Common myeloid progenitor, CD34-positive (primary cell): Measurements from ENCODE around the gene SHE.
A peak's percentile ranks its signal among the peaks of the same experiment; 100 is the strongest.
"Not testable (repeated sequence)": the region's sequence is repeated elsewhere in the genome, so short reads cannot be mapped to it uniquely, and the experiment has no call there.

Experiments
- CTCF ChIA-PET: fragments of 350-600 bp; sonication (Branson Sonifier 250); formaldehyde crosslinking; loops from one replicate; lab custom pipeline; 2021; ENCODE audit warnings: antibody characterized with exemption; lab: Charles Lee
- POLR2A ChIA-PET: fragments of 350-600 bp; sonication (Branson Sonifier 250); formaldehyde crosslinking; loops from one replicate; lab custom pipeline; 2021; ENCODE audit warnings: antibody characterized with exemption; lab: Charles Lee
- DNase-seq, 3 donors: peaks; one replicate each; pipeline versions ENCODE4 v3.0.0 to v3.0.0-alpha.2; 2013
- H3K27ac ChIP-seq, 2 experiments: 1 replicate in 1 of 2; 2 replicates in 1 of 2; pipeline ENCODE4 v1.7.0; 2013; ENCODE audit warnings: inconsistent platforms in 2 of 2, low read length in 2 of 2, mild to moderate bottlenecking in 2 of 2, low read depth in 1 of 2, moderate library complexity in 1 of 2; ENCODE audit not compliant: severe bottlenecking in 2 of 2, insufficient read depth in 1 of 2, poor library complexity in 1 of 2
- H3K27me3 ChIP-seq, 5 experiments: replicated peaks in 2 of 5; 1 replicate in 3 of 5; 2 replicates in 2 of 5; pipeline versions ENCODE4 v1.6.1 to v1.7.0; 2013; ENCODE audit warnings: low read length in 4 of 5, mild to moderate bottlenecking in 2 of 5, moderate library complexity in 2 of 5, inconsistent platforms in 1 of 5; ENCODE audit not compliant: insufficient read depth in 5 of 5, control insufficient read depth in 4 of 5
- H3K36me3 ChIP-seq, 4 experiments: 1 replicate in 2 of 4; 2 replicates in 2 of 4; pipeline versions ENCODE4 v1.6.1 to v1.7.0; 2013; ENCODE audit warnings: low read length in 3 of 4, control low read depth in 1 of 4, mild to moderate bottlenecking in 1 of 4; ENCODE audit not compliant: control insufficient read depth in 4 of 4, insufficient read depth in 4 of 4
- H3K4me1 ChIP-seq, 4 experiments: 1 replicate in 3 of 4; 2 replicates in 1 of 4; pipeline versions ENCODE4 v1.6.1 to v1.7.1; 2013; ENCODE audit warnings: low read length in 3 of 4, mild to moderate bottlenecking in 3 of 4, control low read depth in 1 of 4, inconsistent platforms in 1 of 4, moderate library complexity in 1 of 4; ENCODE audit not compliant: control insufficient read depth in 4 of 4, insufficient read depth in 4 of 4; ENCODE audit errors: control extremely low read depth in 1 of 4
- H3K4me3 ChIP-seq, 7 experiments: 1 replicate in 4 of 7; 2 replicates in 3 of 7; pipeline versions ENCODE4 v1.5.1 to v1.7.0; 2013; ENCODE audit warnings: mild to moderate bottlenecking in 7 of 7, low read length in 6 of 7, moderate library complexity in 6 of 7, inconsistent platforms in 2 of 7, low read depth in 2 of 7, control low read depth in 1 of 7; ENCODE audit not compliant: insufficient read depth in 4 of 7, control insufficient read depth in 1 of 7; ENCODE audit errors: extremely low read depth in 1 of 7
- H3K9me3 ChIP-seq, 5 experiments: 1 replicate in 4 of 5; 2 replicates in 1 of 5; pipeline versions ENCODE4 v1.6.1 to v1.7.1; 2013; ENCODE audit warnings: low read length in 4 of 5, mild to moderate bottlenecking in 2 of 5, inconsistent platforms in 1 of 5, low read depth in 1 of 5, moderate library complexity in 1 of 5; ENCODE audit not compliant: control insufficient read depth in 4 of 5, insufficient read depth in 2 of 5; ENCODE audit errors: control extremely low read depth in 1 of 5
- WGBS: methylation state at CpG from one replicate; pipeline ENCODE4 v1.1.5; 2013; ENCODE audit not compliant: insufficient coverage; 5-methylcytosine and 5-hydroxymethylcytosine counted together

The SHE gene

DNA sequence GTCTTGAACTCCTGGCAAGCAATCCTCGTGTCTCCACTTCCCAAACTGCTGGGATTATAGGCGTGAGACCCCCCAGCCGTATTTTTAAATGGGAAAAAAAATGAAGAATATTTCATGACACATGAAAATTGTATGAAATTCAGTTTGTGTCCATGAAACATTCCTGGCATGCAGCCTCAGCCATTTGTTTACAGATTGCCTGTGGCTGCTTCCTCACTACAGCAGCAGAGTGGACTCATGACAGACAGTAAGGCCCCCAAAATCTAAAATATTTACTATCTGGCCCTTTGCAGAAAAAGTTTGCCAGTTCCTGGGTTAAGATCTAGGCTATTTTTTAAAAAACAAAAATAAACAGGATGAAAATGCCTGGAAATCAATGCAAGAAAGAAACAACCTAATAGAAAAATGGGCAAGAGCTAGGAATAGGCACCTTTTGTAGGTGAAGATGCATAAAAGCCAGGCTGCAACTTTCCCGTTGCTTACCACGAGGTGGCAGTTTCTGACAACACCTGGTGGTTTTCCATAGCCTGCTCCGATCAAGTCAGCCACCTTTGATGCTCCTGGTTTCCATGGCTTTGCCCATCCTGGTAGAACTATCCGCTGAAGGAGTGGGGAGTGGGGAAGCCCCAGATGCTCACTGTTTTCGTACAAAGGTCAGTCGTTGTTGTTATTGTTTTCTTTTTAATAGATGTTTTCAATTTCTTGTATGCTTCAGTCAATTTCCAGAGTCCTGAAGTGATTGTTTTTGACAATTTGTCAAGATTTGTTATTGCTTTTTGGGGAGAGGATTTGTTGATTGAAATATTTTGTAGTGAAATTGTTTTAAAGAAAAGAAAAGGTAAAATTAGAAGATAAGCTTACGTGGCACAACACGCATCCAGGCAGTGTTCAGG lies 32.0 kb upstream of the SHE start:
- DNase-seq = no peak
- Histone ChIP-seq H3K36me3 (no peaks in the 10 kb centered on the region), H3K4me1 (no peaks in the 10 kb centered on the region), H3K27me3 (no peaks in the 10 kb centered on the region), H3K27ac (no peak overlapping the region), H3K4me3 (no peak overlapping the region), H3K9me3 (no peaks in the 10 kb centered on the region)
- ChIA-PET CTCF (interaction anchor here (1.4 to 2.1 kb wide), 2 partner anchors 9 to 53 kb away, joined by 4 to 6 read pairs; no protein-coding TSS in a partner anchor), POLR2A (interaction anchor here (0.7 kb wide), 1 partner anchor 207 kb away, joined by 3 read pairs; no protein-coding TSS in a partner anchor)
- WGBS = 88% methylated on average over 8 of the region's 11 CpGs

- POLR2A ChIA-PET = not testable (repeated sequence)
Observed at GRCh38 chr1:154531950-154532349, 29.7 kb upstream of the SHE start.

GRCh38 chr1:154529308-154529707 lies 27.1 kb upstream of the SHE start:
- H3K4me3 ChIP-seq = no peak overlapping the region
- 92% methylated on average over 2 of the region's 6 CpGs for WGBS
- peaks cover 0 to 5% (median 0%) of the 10 kb centered on the region in 4 experiments for H3K4me1 ChIP-seq
- no peaks in the 10 kb centered on the region for H3K9me3 ChIP-seq
- no peaks in the 10 kb centered on the region for H3K36me3 ChIP-seq
- H3K27me3 ChIP-seq = no peaks in the 10 kb centered on the region
- no peak for DNase-seq
- CTCF ChIA-PET = no interaction called here
- no peak overlapping the region for H3K27ac ChIP-seq
- POLR2A ChIA-PET = no interaction called here

More at GRCh38 chr1:154531950-154532349, 29.7 kb upstream of the SHE start:
- 96% methylated on average over 12 of the region's 13 CpGs for WGBS
- not testable (repeated sequence) for H3K4me1 ChIP-seq, H3K9me3 ChIP-seq, H3K27ac ChIP-seq, H3K27me3 ChIP-seq, DNase-seq, H3K4me3 ChIP-seq, H3K36me3 ChIP-seq
- CTCF ChIA-PET = interaction anchor here (1.1 kb wide), 1 partner anchor 52 kb away, joined by 3 read pairs; no protein-coding TSS in a partner anchor

GRCh38 chr1:154527192-154527591 lies 25.0 kb upstream of the SHE start:
- ChIA-PET POLR2A (no interaction called here), CTCF (no interaction called here)
- 96% methylated on average over 5 of the region's 6 CpGs for WGBS
- Histone ChIP-seq H3K36me3 (no peaks in the 10 kb centered on the region), H3K27ac (no peak overlapping the region), H3K4me1 (peaks cover 0 to 5% (median 0%) of the 10 kb centered on the region in 4 experiments), H3K9me3 (no peaks in the 10 kb centered on the region), H3K27me3 (no peaks in the 10 kb centered on the region), H3K4me3 (no peak overlapping the region)
- no peak for DNase-seq

- Histone ChIP-seq H3K27ac (no peak overlapping the region), H3K9me3 (no peaks in the 10 kb centered on the region), H3K4me3 (no peak overlapping the region), H3K4me1 (peaks cover 0 to 5% (median 0%) of the 10 kb centered on the region in 4 experiments), H3K27me3 (no peaks in the 10 kb centered on the region), H3K36me3 (no peaks in the 10 kb centered on the region)
- peak in 1 of 3 donors; percentile 10 for DNase-seq
- ChIA-PET CTCF (interaction anchor here (1.0 kb wide), 1 partner anchor 17 kb away, joined by 3 read pairs; no protein-coding TSS in a partner anchor), POLR2A (no interaction called here)
Observed at GRCh38 chr1:154524881-154525280, 22.7 kb upstream of the SHE start.

GRCh38 chr1:154521695-154522094 lies 19.5 kb upstream of the SHE start:
- Histone ChIP-seq H3K36me3 (no peaks in the 10 kb centered on the region), H3K27ac (no peak overlapping the region), H3K9me3 (no peaks in the 10 kb centered on the region), H3K4me1 (peaks cover 0 to 5% (median 0%) of the 10 kb centered on the region in 4 experiments), H3K4me3 (no peak overlapping the region), H3K27me3 (no peaks in the 10 kb centered on the region)
- DNase-seq = no peak
- CTCF ChIA-PET = interaction anchor here (1.0 to 2.5 kb wide), 2 partner anchors 25 to 54 kb away, joined by 3 to 9 read pairs; no protein-coding TSS in a partner anchor
- POLR2A ChIA-PET = no interaction called here
- 94% methylated on average over 3 of the region's 3 CpGs for WGBS

DNA sequence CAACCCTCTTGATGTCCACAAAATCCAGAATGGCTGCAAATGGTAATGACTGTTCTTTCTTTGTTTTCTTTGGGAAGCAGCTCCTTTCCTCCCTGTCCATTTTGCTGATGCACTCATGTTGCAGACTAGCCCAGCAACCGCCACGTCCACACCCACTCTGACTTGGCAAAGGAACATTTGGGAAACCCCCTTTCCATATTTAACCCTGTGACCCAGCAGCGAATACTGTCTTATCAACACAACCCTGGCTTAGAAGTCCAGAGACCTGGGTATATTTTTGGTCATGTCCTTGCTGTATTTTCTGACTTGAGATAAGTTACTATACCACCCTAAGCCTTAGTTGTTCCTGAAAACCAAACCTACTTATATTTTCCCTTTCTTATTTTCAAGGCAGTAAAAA lies 18.1 kb upstream of the SHE start:
- Histone ChIP-seq H3K36me3 (no peaks in the 10 kb centered on the region), H3K4me1 (peaks cover 0 to 5% (median 0%) of the 10 kb centered on the region in 4 experiments), H3K4me3 (no peak overlapping the region), H3K9me3 (no peaks in the 10 kb centered on the region), H3K27me3 (no peaks in the 10 kb centered on the region), H3K27ac (no peak overlapping the region)
- peak in 2 of 3 donors; percentile 19 to 26 for DNase-seq
- ChIA-PET CTCF (interaction anchor here (1.0 kb wide), 2 partner anchors 11 to 26 kb away, joined by 3 read pairs; no protein-coding TSS in a partner anchor), POLR2A (no interaction called here)
- 93% methylated on average over 2 of the region's 3 CpGs for WGBS
